Ishikawa (cell line): ENCODE data around the gene MED12L.

Experiments used
- CEBPB ChIP-seq: IDR thresholded peaks from 2 replicates; pipeline ENCODE4 v1.6.1; 2012
- CREB1 ChIP-seq: IDR thresholded peaks from 2 replicates; pipeline ENCODE4 v1.6.1; 2012; ENCODE audit warnings: low read depth
- EGR1 ChIP-seq: IDR thresholded peaks from 2 replicates; pipeline ENCODE4 v1.6.1; 2012
- EP300 ChIP-seq: IDR thresholded peaks from 2 replicates; pipeline ENCODE4 v1.6.1; 2012; ENCODE audit warnings: borderline replicate concordance
- FOXM1 ChIP-seq: IDR thresholded peaks from 2 replicates; pipeline ENCODE4 v1.6.1; 2012; ENCODE audit warnings: low read depth, borderline replicate concordance
- MAX ChIP-seq: IDR thresholded peaks from 2 replicates; pipeline ENCODE4 v1.6.1; 2012
- NFIC ChIP-seq: IDR thresholded peaks from 2 replicates; pipeline ENCODE4 v1.6.1; 2012
- RAD21 ChIP-seq: IDR thresholded peaks from 2 replicates; pipeline ENCODE4 v1.6.1; 2012; ENCODE audit warnings: low read depth
- REST ChIP-seq: IDR thresholded peaks from 2 replicates; pipeline ENCODE4 v1.6.1; 2012; ENCODE audit warnings: low read depth, mild to moderate bottlenecking
- TAF1 ChIP-seq: IDR thresholded peaks from 2 replicates; pipeline ENCODE4 v1.6.1; 2012; ENCODE audit warnings: low read depth, mild to moderate bottlenecking
- TCF12 ChIP-seq: IDR thresholded peaks from 2 replicates; pipeline ENCODE4 v1.6.1; 2012; ENCODE audit warnings: low read depth
- TEAD4 ChIP-seq: IDR thresholded peaks from 2 replicates; pipeline ENCODE4 v1.6.1; 2012
- USF1 ChIP-seq: IDR thresholded peaks from 2 replicates; pipeline ENCODE4 v1.6.1; 2012
- YY1 ChIP-seq: IDR thresholded peaks from 2 replicates; pipeline ENCODE4 v1.6.1; 2012; ENCODE audit warnings: low read depth
- ZBTB7A ChIP-seq: IDR thresholded peaks from 2 replicates; pipeline ENCODE4 v1.6.1; 2012; ENCODE audit warnings: low read depth

Gene MED12L

GRCh38 chr3:151178208-151178845, 92.9 kb downstream of the MED12L start:
- TF ChIP-seq USF1 (no peak), RAD21 (no peak)

GRCh38 chr3:151182349-151183079, 97.0 kb downstream of the MED12L start:
- no peak for TF ChIP-seq REST
- no peak for TF ChIP-seq USF1
- TF ChIP-seq YY1: no peak
- TF ChIP-seq TAF1: no peak
- no peak for TF ChIP-seq MAX
- TF ChIP-seq NFIC: no peak
- no peak for TF ChIP-seq RAD21
- TF ChIP-seq FOXM1: no peak
- TF ChIP-seq EGR1: no peak

- no peak for TF ChIP-seq TEAD4
- TF ChIP-seq MAX: no peak
- no peak for TF ChIP-seq NFIC
- TF ChIP-seq TAF1: no peak
Observed at GRCh38 chr3:151183265-151183671, 97.8 kb downstream of the MED12L start.

- TF ChIP-seq EGR1 (no peak), MAX (no peak), TAF1 (no peak), ZBTB7A (no peak), TCF12 (no peak), CEBPB (no peak), FOXM1 (no peak), RAD21 (no peak), TEAD4 (no peak), USF1 (no peak)
Observed at GRCh38 chr3:151191095-151191494, 105.6 kb downstream of the MED12L start.

GRCh38 chr3:151192545-151192944, 107.1 kb downstream of the MED12L start:
- no peak for TF ChIP-seq REST
- no peak for TF ChIP-seq EGR1
- no peak for TF ChIP-seq USF1

GRCh38 chr3:151195826-151196225, 110.4 kb downstream of the MED12L start:
- TF ChIP-seq CREB1 (no peak), CEBPB (no peak), REST (no peak), YY1 (no peak), NFIC (no peak), EP300 (no peak), TCF12 (no peak), USF1 (no peak), FOXM1 (no peak), TAF1 (no peak), RAD21 (no peak), ZBTB7A (no peak), TEAD4 (no peak), EGR1 (no peak), MAX (no peak)
